RWPE1 (cell line): ENCODE results near the gene ANKRD11.

Experiments
- CTCF ChIA-PET: fragments of 350-600 bp; sonication (Branson Sonifier 250); formaldehyde crosslinking; extraction: SDS; loops from one replicate; lab custom pipeline; 2021; lab: Yijun Ruan, JAX
- POLR2A ChIA-PET: fragments of 400-600 bp; formaldehyde crosslinking; extraction: SDS; loops from one replicate; lab custom pipeline; 2020; ENCODE audit warnings: antibody characterized with exemption; ENCODE audit not compliant: low non-redundant PET; lab: Yijun Ruan, JAX
- DNase-seq: peaks from one replicate; pipeline ENCODE4 v3.0.0; 2012; ENCODE audit warnings: low spot score
- H3K27ac ChIP-seq: fragments of 450-650 bp; 2 replicates; pipeline ENCODE4 v1.5.1; 2017
- TF ChIP-seq, protein P1 (sequence below): fragments of 450-650 bp; conservative IDR thresholded peaks from 2 replicates; pipeline ENCODE4 v1.5.1; 2017; ENCODE audit warnings: low read depth, mild to moderate bottlenecking

ANKRD11 gene

GRCh38 chr16:89490439-89491237 is at the start of gene ANKRD11:
Gene ANKRD11 (minus strand): TSS chr16:89490561. CDS start chr16:89317019, 173,542 bp downstream.
- ChIA-PET POLR2A (no interaction called here), CTCF (no interaction called here)
- DNase-seq = peak; percentile 100
- H3K27ac ChIP-seq = peak within 1 kb of the TSS; percentile 96
- TF ChIP-seq, protein P1, sequence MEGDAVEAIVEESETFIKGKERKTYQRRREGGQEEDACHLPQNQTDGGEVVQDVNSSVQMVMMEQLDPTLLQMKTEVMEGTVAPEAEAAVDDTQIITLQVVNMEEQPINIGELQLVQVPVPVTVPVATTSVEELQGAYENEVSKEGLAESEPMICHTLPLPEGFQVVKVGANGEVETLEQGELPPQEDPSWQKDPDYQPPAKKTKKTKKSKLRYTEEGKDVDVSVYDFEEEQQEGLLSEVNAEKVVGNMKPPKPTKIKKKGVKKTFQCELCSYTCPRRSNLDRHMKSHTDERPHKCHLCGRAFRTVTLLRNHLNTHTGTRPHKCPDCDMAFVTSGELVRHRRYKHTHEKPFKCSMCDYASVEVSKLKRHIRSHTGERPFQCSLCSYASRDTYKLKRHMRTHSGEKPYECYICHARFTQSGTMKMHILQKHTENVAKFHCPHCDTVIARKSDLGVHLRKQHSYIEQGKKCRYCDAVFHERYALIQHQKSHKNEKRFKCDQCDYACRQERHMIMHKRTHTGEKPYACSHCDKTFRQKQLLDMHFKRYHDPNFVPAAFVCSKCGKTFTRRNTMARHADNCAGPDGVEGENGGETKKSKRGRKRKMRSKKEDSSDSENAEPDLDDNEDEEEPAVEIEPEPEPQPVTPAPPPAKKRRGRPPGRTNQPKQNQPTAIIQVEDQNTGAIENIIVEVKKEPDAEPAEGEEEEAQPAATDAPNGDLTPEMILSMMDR = no peak

- CTCF ChIA-PET = no interaction called here
- TF ChIP-seq, protein P1 = no peak
- POLR2A ChIA-PET = no interaction called here
- H3K27ac ChIP-seq = no peak overlapping the region
- DNase-seq = no peak
These were observed 47.9 kb upstream of the ANKRD11 start for GRCh38 chr16:89538286-89538685.

- CTCF ChIA-PET = interaction anchor here (0.7 kb wide), 1 partner anchor 19 kb away, joined by 6 read pairs; no protein-coding TSS in a partner anchor
These were observed 47.2 kb upstream of the ANKRD11 start for GRCh38 chr16:89537549-89537925.

GRCh38 chr16:89536886-89537548 is 46.7 kb upstream of the ANKRD11 start:
- no peak overlapping the region for H3K27ac ChIP-seq
- ChIA-PET CTCF (interaction anchor here (0.7 kb wide), 1 partner anchor 20 kb away, joined by 6 read pairs; no protein-coding TSS in a partner anchor), POLR2A (no interaction called here)
- TF ChIP-seq, protein P1 = no peak
- no peak for DNase-seq

More at GRCh38 chr16:89537549-89537925, 47.2 kb upstream of the ANKRD11 start:
- TF ChIP-seq, protein P1 = no peak
- POLR2A ChIA-PET = no interaction called here
- H3K27ac ChIP-seq = no peak overlapping the region
- no peak for DNase-seq

GRCh38 chr16:89536371-89536770 is 46.0 kb upstream of the ANKRD11 start:
- POLR2A ChIA-PET = no interaction called here
- DNase-seq = no peak
- TF ChIP-seq, protein P1 = no peak
- CTCF ChIA-PET = no interaction called here
- H3K27ac ChIP-seq = no peak overlapping the region

- ChIA-PET CTCF (no interaction called here), POLR2A (no interaction called here)
- no peak for DNase-seq
- TF ChIP-seq, protein P1 = no peak
- no peak overlapping the region for H3K27ac ChIP-seq
These were observed 43.9 kb upstream of the ANKRD11 start for GRCh38 chr16:89534252-89534756.
